Activated T-cell treated with anti-CD3 and anti-CD28 coated beads, Interleukin-2, amount 50 U/mL, for 24 hours (primary cell): ENCODE results near the gene TMEM255A.

Experiments used
- DNase-seq: peaks from one replicate; pipeline ENCODE4 v3.0.0-alpha.2; 2020
- H3K27ac Mint-ChIP-seq: 2 replicates; pipeline ENCODE4 v1.8.0; 2020; ENCODE audit warnings: mild to moderate bottlenecking, mixed read lengths
- H3K27me3 Mint-ChIP-seq: 2 replicates; pipeline ENCODE4 v1.8.0; 2020; ENCODE audit warnings: mixed read lengths
- H3K36me3 Mint-ChIP-seq: 2 replicates; pipeline ENCODE4 v1.8.0; 2020; ENCODE audit warnings: low read depth, mixed read lengths
- H3K4me1 Mint-ChIP-seq: 2 replicates; pipeline ENCODE4 v1.8.0; 2020; ENCODE audit warnings: low read depth, mixed read lengths
- H3K4me3 Mint-ChIP-seq: 2 replicates; pipeline ENCODE4 v1.8.0; 2020; ENCODE audit warnings: mild to moderate bottlenecking, moderate library complexity, mixed read lengths
- H3K9me3 Mint-ChIP-seq: 2 replicates; pipeline ENCODE4 v1.8.0; 2020; ENCODE audit warnings: mixed read lengths

Gene TMEM255A

GRCh38 chrX:120316587-120317283, 5.5 kb upstream of the TMEM255A start:
- no peak overlapping the region for H3K27ac Mint-ChIP-seq
- no peaks in the 10 kb centered on the region for H3K36me3 Mint-ChIP-seq
- no peak for DNase-seq
- H3K4me3 Mint-ChIP-seq: no peak overlapping the region
- no peaks in the 10 kb centered on the region for H3K9me3 Mint-ChIP-seq
- H3K4me1 Mint-ChIP-seq: no peaks in the 10 kb centered on the region
- peaks cover 65% of the 10 kb centered on the region for H3K27me3 Mint-ChIP-seq

DNA sequence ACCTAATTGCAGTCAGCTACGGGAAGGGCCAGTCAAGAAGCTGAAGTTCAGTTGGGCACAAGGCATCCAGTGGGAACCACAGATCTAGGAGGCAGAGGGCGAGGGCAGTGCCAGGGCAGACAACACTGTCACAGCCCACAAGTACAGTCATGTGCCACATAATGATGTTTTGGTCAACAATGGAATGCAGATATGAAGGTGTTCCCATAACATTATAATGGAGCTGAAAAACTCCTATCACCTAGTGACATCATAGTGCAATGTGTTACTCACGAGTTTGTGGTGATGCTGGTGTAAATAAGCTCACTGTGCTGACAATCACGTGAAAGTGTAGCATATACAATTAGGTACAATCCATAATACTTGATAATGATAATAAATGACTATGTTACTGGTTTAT, 4.5 kb upstream of the TMEM255A start:
- H3K9me3 Mint-ChIP-seq: no peaks in the 10 kb centered on the region
- peaks cover 62% of the 10 kb centered on the region for H3K27me3 Mint-ChIP-seq
- no peak overlapping the region for H3K27ac Mint-ChIP-seq
- H3K36me3 Mint-ChIP-seq: no peaks in the 10 kb centered on the region
- DNase-seq: no peak
- peaks cover 2% of the 10 kb centered on the region for H3K4me1 Mint-ChIP-seq
- no peak overlapping the region for H3K4me3 Mint-ChIP-seq

DNA sequence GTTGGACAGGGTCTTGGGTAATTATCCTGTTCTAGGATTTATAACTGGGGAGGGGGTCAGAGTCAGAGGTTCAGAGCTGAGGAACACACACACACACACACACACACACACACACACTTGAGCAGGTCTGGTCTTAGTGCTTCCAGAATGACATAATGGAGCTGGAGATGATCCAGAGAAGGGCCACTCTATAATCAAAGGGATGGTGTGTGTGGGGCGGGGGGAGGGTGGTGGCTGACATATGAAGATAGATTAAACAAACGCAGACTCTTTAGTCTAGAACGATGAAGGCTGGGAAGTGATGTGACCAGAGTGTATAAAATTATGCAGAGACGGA, 434 bp upstream of the TMEM255A start:
- peaks cover 24% of the 10 kb centered on the region for H3K4me1 Mint-ChIP-seq
- DNase-seq: no peak
- H3K27me3 Mint-ChIP-seq: peaks cover 74% of the 10 kb centered on the region
- no peaks in the 10 kb centered on the region for H3K36me3 Mint-ChIP-seq
- no peak overlapping the region for H3K27ac Mint-ChIP-seq
- no peak overlapping the region for H3K4me3 Mint-ChIP-seq
- no peaks in the 10 kb centered on the region for H3K9me3 Mint-ChIP-seq

GRCh38 chrX:120309873-120310705, 1.2 kb downstream of the TMEM255A start:
- H3K27ac Mint-ChIP-seq: peak overlapping the region; percentile 68
- no peak for DNase-seq
- H3K4me3 Mint-ChIP-seq: peak overlapping the region; percentile 81
- H3K36me3 Mint-ChIP-seq: no peaks in the 10 kb centered on the region
- H3K9me3 Mint-ChIP-seq: no peaks in the 10 kb centered on the region
- peaks cover 29% of the 10 kb centered on the region for H3K4me1 Mint-ChIP-seq
- peaks cover 84% of the 10 kb centered on the region for H3K27me3 Mint-ChIP-seq

GRCh38 chrX:120308959-120309872, 2.0 kb downstream of the TMEM255A start:
- H3K36me3 Mint-ChIP-seq: no peaks in the 10 kb centered on the region
- DNase-seq: peak; percentile 73
- H3K27ac Mint-ChIP-seq: peak overlapping the region; percentile 68
- H3K9me3 Mint-ChIP-seq: no peaks in the 10 kb centered on the region
- H3K4me3 Mint-ChIP-seq: peak overlapping the region; percentile 81
- peaks cover 82% of the 10 kb centered on the region for H3K27me3 Mint-ChIP-seq
- H3K4me1 Mint-ChIP-seq: peaks cover 29% of the 10 kb centered on the region

GRCh38 chrX:120308558-120308957, 2.7 kb downstream of the TMEM255A start:
- no peaks in the 10 kb centered on the region for H3K36me3 Mint-ChIP-seq
- no peaks in the 10 kb centered on the region for H3K9me3 Mint-ChIP-seq
- H3K4me3 Mint-ChIP-seq: no peak overlapping the region
- peaks cover 29% of the 10 kb centered on the region for H3K4me1 Mint-ChIP-seq
- DNase-seq: no peak
- peaks cover 82% of the 10 kb centered on the region for H3K27me3 Mint-ChIP-seq
- H3K27ac Mint-ChIP-seq: no peak overlapping the region

GRCh38 chrX:120306630-120307029, 4.6 kb downstream of the TMEM255A start:
- Mint-ChIP-seq H3K36me3 (no peaks in the 10 kb centered on the region), H3K4me1 (peaks cover 41% of the 10 kb centered on the region), H3K9me3 (no peaks in the 10 kb centered on the region), H3K27me3 (peaks cover 73% of the 10 kb centered on the region), H3K4me3 (no peak overlapping the region), H3K27ac (no peak overlapping the region)
- DNase-seq: no peak

GRCh38 chrX:120305531-120306141, 5.6 kb downstream of the TMEM255A start:
- no peaks in the 10 kb centered on the region for H3K9me3 Mint-ChIP-seq
- no peaks in the 10 kb centered on the region for H3K36me3 Mint-ChIP-seq
- peaks cover 67% of the 10 kb centered on the region for H3K27me3 Mint-ChIP-seq
- H3K4me3 Mint-ChIP-seq: no peak overlapping the region
- H3K4me1 Mint-ChIP-seq: peaks cover 38% of the 10 kb centered on the region
- no peak for DNase-seq
- H3K27ac Mint-ChIP-seq: no peak overlapping the region

DNA sequence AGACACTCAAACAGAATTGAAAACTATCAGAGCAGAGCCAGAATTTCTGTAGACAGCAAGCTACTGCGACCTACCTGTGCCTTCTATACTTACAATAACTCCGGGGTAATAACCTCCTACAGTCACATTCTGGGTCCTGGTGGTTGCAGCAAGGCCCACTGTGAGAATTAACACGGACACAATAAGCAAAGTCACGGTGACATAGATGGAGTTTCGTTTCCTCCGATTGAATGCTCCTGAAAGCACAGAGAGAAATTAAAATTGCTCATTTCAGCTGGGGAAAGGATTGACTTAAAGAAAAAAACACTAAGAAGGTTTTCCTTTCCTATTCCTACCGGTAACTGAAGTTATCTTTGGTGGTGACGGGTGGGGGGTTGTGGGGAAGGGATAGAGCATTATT, 7.0 kb downstream of the TMEM255A start:
- Mint-ChIP-seq H3K27me3 (peaks cover 54% of the 10 kb centered on the region), H3K4me3 (no peak overlapping the region), H3K4me1 (peaks cover 26% of the 10 kb centered on the region), H3K36me3 (no peaks in the 10 kb centered on the region), H3K9me3 (no peaks in the 10 kb centered on the region), H3K27ac (no peak overlapping the region)
- DNase-seq: no peak

GRCh38 chrX:120302434-120302833, 8.8 kb downstream of the TMEM255A start:
- Mint-ChIP-seq H3K27ac (no peak overlapping the region), H3K4me1 (peaks cover 23% of the 10 kb centered on the region), H3K9me3 (no peaks in the 10 kb centered on the region), H3K4me3 (no peak overlapping the region), H3K36me3 (no peaks in the 10 kb centered on the region), H3K27me3 (peaks cover 36% of the 10 kb centered on the region)
- no peak for DNase-seq

DNA sequence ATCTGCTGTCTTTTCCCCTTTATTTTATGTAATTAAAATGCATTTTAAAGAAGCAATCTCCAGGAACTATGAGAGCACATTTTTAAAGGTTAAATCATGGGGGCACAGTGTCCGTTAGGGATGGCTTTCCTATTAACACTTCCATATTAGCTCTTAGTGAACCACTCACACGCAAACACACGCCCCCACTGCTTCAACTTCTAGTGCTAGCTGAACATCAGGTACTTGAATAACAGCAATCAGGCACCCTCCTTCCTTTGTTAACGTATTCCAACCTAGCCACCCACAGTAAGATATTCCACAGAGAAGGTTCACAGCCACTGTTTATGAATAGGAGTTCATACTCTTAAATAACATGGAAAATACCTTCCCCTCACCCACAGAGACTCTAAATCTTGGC, 9.3 kb downstream of the TMEM255A start:
- Mint-ChIP-seq H3K4me1 (peaks cover 20% of the 10 kb centered on the region), H3K4me3 (no peak overlapping the region), H3K36me3 (no peaks in the 10 kb centered on the region), H3K27me3 (peaks cover 32% of the 10 kb centered on the region), H3K27ac (no peak overlapping the region), H3K9me3 (no peaks in the 10 kb centered on the region)
- DNase-seq: no peak

- no peaks in the 10 kb centered on the region for H3K9me3 Mint-ChIP-seq
- no peak for DNase-seq
- no peak overlapping the region for H3K27ac Mint-ChIP-seq
- H3K4me1 Mint-ChIP-seq: peaks cover 15% of the 10 kb centered on the region
- peaks cover 27% of the 10 kb centered on the region for H3K27me3 Mint-ChIP-seq
- H3K36me3 Mint-ChIP-seq: no peaks in the 10 kb centered on the region
- no peak overlapping the region for H3K4me3 Mint-ChIP-seq
Observed at GRCh38 chrX:120301497-120301896, 9.8 kb downstream of the TMEM255A start.

DNA sequence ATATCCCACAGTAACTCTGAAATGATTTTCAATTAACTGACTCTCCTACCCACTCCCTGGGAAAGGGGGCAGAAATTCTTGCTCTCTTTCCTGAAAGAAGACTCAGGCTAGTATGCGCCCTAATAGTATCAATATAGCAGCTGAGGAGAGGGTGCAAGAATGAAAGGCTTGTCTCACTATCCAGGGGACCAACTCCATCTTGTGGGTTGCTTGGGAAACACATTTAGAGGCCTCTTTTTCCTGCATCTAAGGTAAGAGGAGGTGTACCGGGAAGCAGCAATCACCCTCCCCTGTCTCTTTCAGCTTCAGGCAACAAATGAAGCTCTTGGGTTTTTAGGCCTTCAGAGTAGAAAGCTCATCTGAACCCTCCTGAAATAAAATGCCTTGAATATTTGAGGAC, 11.3 kb downstream of the TMEM255A start:
- H3K4me3 Mint-ChIP-seq: no peak overlapping the region
- H3K36me3 Mint-ChIP-seq: no peaks in the 10 kb centered on the region
- H3K4me1 Mint-ChIP-seq: peaks cover 17% of the 10 kb centered on the region
- peaks cover 14% of the 10 kb centered on the region for H3K27me3 Mint-ChIP-seq
- DNase-seq: no peak
- no peak overlapping the region for H3K27ac Mint-ChIP-seq
- H3K9me3 Mint-ChIP-seq: no peaks in the 10 kb centered on the region

GRCh38 chrX:120297923-120298322, 13.3 kb downstream of the TMEM255A start:
- H3K27me3 Mint-ChIP-seq: peaks cover 9% of the 10 kb centered on the region
- no peak overlapping the region for H3K4me3 Mint-ChIP-seq
- no peak for DNase-seq
- H3K9me3 Mint-ChIP-seq: no peaks in the 10 kb centered on the region
- peaks cover 20% of the 10 kb centered on the region for H3K4me1 Mint-ChIP-seq
- no peak overlapping the region for H3K27ac Mint-ChIP-seq
- no peaks in the 10 kb centered on the region for H3K36me3 Mint-ChIP-seq
